ENCODE data around the gene WNK4. TPM values are rescaled to one million over a fixed set of nuclear protein-coding genes. Genes with fewer than 3 reads are reported as not detected.
"Not testable (repeated sequence)": the region's sequence is repeated elsewhere in the genome, so short reads cannot be mapped to it uniquely, and the experiment has no call there.

The WNK4 gene
- 2.7 and 4.2 TPM in 2 replicates for total RNA-seq (ENCODE audit: low replicate concordance)
- long read RNA-seq: 0 reads

DNA sequence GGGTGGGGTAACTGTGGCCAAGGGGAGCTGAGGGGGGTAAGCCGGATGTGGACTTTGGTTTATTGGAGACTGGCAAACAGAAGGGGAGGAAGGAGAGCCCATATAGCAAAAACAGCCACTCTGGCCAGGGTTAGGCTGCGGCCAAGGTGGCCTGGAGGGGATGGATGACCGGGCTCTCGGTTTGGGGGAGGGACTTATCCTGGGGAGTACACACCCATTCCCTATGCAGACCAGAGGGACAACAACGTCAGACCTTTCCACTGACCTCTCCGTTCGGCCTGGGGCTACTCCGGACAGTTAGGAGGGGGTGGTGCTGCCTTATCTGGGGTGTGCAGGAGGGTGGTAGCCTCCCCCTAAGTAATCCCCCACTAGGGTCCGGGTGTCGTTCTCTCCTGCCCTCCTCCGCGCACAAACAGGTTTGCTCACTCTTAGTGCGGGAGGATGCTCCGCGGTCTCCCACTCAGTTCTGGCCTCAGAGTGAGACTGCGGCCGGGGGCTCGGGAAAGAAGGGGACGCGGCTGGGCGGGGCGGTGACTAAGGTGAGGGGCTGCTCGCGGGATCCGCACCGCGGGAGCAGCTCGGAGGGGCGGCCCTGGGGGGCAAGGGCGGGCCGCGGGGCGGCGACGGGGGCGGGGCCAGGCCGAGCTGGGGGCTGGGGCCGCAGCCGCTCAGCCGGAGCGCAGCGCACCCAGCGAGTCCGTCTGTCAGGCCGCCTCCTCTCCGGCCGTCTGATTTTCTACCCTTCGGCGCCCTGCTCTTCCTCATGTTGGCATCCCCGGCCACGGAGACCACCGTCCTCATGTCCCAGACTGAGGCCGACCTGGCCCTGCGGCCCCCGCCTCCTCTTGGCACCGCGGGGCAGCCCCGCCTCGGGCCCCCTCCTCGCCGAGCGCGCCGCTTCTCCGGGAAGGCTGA, at the start of gene WNK4:
TSS of gene WNK4 (plus strand) at position 675 of the 915 bp plus-strand sequence. CDS start at position 764, 89 bp downstream.
- H3K27ac Mint-ChIP-seq: peak within 1 kb of the TSS; percentile 57
- H3K4me3 Mint-ChIP-seq: peak within 1 kb of the TSS; percentile 80
- H3K9me3 Mint-ChIP-seq: no peaks in the 10 kb centered on the region
- peaks cover 36% of the 10 kb centered on the region for H3K27me3 Mint-ChIP-seq
- H3K36me3 Mint-ChIP-seq: peaks cover 6% of the 10 kb centered on the region
- H3K4me1 Mint-ChIP-seq (ENCODE audit: unreplicated experiment): peaks cover 6% of the 10 kb centered on the region
- TF ChIP-seq, protein P1, sequence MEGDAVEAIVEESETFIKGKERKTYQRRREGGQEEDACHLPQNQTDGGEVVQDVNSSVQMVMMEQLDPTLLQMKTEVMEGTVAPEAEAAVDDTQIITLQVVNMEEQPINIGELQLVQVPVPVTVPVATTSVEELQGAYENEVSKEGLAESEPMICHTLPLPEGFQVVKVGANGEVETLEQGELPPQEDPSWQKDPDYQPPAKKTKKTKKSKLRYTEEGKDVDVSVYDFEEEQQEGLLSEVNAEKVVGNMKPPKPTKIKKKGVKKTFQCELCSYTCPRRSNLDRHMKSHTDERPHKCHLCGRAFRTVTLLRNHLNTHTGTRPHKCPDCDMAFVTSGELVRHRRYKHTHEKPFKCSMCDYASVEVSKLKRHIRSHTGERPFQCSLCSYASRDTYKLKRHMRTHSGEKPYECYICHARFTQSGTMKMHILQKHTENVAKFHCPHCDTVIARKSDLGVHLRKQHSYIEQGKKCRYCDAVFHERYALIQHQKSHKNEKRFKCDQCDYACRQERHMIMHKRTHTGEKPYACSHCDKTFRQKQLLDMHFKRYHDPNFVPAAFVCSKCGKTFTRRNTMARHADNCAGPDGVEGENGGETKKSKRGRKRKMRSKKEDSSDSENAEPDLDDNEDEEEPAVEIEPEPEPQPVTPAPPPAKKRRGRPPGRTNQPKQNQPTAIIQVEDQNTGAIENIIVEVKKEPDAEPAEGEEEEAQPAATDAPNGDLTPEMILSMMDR (conservative IDR thresholded peaks at IDR 0.05): no peak
- no peak for DNase-seq (ENCODE audit: extremely low spot score, unreplicated experiment)

DNA sequence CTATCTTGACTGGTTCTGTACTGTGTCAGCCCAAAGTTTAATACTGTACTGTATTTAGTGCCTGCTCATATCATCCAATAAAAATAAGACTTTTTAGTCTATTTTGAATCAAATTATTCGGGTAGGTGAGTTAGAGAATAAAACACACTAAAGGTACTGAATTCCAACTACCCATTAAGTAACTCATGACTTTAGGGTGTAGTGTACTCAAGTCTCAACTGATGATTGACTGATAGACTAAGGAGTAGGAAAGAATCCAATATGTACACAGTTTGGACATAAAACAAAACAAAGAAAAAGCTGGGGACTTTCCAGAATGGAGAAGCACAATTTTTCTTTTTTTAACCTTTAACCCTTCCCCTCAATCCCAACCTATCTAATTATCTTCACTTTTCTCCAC, 39.7 kb upstream of the WNK4 start:
- Mint-ChIP-seq H3K36me3 (no peaks in the 10 kb centered on the region), H3K9me3 (no peaks in the 10 kb centered on the region), H3K27ac (no peak overlapping the region), H3K4me3 (no peak overlapping the region), H3K27me3 (peaks cover 2% of the 10 kb centered on the region), H3K4me1 (ENCODE audit: unreplicated experiment) (peaks cover 8% of the 10 kb centered on the region)
- no peak for DNase-seq (ENCODE audit: extremely low spot score, unreplicated experiment)
- TF ChIP-seq, protein P1 (conservative IDR thresholded peaks at IDR 0.05): no peak

DNA sequence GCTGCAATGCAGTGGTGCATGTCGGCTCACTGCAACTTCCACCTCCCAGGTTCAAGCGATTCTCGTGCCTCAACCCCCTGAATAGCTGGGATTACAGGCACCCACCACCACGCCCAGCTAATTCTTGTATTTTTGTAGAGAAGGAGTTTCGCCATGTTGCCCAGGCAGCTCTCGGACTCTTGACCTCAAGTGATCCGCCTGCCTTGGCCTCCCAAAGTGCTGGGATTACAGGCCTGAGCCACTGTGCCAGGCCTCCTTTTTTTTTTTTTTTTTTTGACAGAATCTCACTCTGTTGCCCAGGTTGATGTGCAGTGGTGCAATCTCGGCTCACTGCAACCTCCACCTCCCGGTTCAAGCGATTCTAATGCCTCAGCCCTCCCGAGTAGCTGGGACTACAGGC, 37.5 kb upstream of the WNK4 start:
- H3K36me3 Mint-ChIP-seq; H3K4me1 Mint-ChIP-seq (ENCODE audit: unreplicated experiment); DNase-seq (ENCODE audit: extremely low spot score, unreplicated experiment); H3K27ac Mint-ChIP-seq; H3K9me3 Mint-ChIP-seq; H3K4me3 Mint-ChIP-seq; H3K27me3 Mint-ChIP-seq: not testable (repeated sequence)

DNA sequence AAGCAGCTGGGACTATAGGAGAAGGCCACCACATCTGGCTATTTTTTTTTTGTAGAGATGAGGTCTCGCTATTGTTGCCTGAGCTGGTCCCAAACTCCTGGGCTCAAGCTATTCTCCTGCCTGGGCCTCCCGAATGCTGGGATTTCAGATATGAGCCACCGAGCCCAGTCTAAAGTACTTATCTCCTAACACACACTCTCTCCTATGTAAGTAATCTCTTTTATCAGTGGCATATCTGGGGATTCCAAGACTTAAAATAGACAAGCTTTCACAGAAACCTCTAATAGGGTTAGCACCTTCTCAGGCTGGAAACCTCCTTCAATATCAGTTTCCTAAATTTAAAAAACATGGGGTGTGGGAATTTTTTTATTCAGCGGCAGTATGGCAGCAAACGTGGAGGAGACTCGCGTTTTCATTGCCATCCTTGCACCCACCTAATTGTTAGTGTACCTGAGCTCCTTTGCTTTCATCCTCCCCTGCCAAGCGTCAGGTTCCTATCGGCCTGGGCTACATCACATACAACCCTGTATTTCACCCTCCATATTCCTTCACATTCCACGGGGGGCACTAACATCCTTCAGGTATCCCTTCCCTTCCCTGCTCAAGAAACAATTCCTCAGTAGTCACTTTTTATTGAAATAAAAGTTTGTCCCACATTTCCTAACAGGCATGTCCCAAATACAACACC, 36.7 kb upstream of the WNK4 start:
- H3K27ac Mint-ChIP-seq: peak overlapping the region; percentile 96
- peak overlapping the region; percentile 95 for H3K4me3 Mint-ChIP-seq
- no peaks in the 10 kb centered on the region for H3K9me3 Mint-ChIP-seq
- H3K4me1 Mint-ChIP-seq (ENCODE audit: unreplicated experiment): peaks cover 11% of the 10 kb centered on the region
- TF ChIP-seq, protein P1 (conservative IDR thresholded peaks at IDR 0.05): peak; percentile 49
- DNase-seq (ENCODE audit: extremely low spot score, unreplicated experiment): no peak
- H3K36me3 Mint-ChIP-seq: no peaks in the 10 kb centered on the region
- peaks cover 2% of the 10 kb centered on the region for H3K27me3 Mint-ChIP-seq

DNA sequence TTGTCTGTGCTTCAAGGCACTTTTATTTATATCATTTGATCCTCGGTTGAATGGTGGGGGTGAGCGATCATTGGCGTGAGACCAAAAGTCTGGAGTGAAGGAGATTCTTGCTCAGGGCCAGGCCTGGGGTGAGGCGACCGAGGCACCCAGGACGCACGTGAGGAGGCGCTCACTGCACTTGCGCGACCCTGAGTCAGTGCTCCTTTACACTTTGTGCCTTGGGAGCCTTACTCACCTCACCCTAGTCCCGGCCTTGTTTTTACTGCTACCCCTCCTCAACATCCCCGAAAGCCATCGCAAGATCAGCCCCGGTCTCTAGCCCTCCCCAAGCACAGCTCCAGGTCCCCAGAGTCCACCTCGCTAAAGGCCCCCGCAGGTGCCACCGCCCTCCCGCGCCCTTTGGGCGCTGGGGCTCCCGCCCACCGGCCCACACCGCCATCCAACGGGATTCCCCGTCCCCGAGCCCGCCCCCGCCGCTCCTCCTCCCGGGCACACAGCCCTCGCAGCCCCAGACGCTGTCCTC, 36.1 kb upstream of the WNK4 start:
- TF ChIP-seq, protein P1 (conservative IDR thresholded peaks at IDR 0.05): no peak
- Mint-ChIP-seq H3K4me3 (peak overlapping the region; percentile 95), H3K9me3 (no peaks in the 10 kb centered on the region), H3K36me3 (no peaks in the 10 kb centered on the region), H3K27me3 (peaks cover 7% of the 10 kb centered on the region), H3K4me1 (ENCODE audit: unreplicated experiment) (peaks cover 13% of the 10 kb centered on the region), H3K27ac (peak overlapping the region; percentile 96)
- DNase-seq (ENCODE audit: extremely low spot score, unreplicated experiment): no peak
